ENCODE data around the gene ELL.

GRCh38 chr19:18557411-18558201 lies 35.7 kb upstream of the ELL start, which contains the start of gene KXD1:
- TF ChIP-seq EZH2phosphoT487 (IDR thresholded peaks at IDR 0.05; ENCODE audit: insufficient read depth, low read depth) (no peak), EZH2 (IDR thresholded peaks at IDR 0.05; ENCODE audit: insufficient read depth, poor library complexity, severe bottlenecking) (no peak)

Data from GM23248 (cell line).